GM06990 (cell line): Measurements from ENCODE around the gene ADCK1.

ENCODE experiments used
- DNase-seq: peaks from one replicate; pipeline ENCODE4 v3.0.0-alpha.2; 2011; ENCODE audit not compliant: insufficient read length; ENCODE audit errors: extremely low read depth
- H3K27me3 ChIP-seq: replicated peaks from 2 replicates; pipeline ENCODE4 v1.6.0; 2011; ENCODE audit warnings: low read length; ENCODE audit not compliant: control insufficient read depth, insufficient read depth
- H3K36me3 ChIP-seq: 2 replicates; pipeline ENCODE4 v1.5.1; 2011; ENCODE audit warnings: low read length; ENCODE audit not compliant: control insufficient read depth, insufficient read depth
- H3K4me3 ChIP-seq: replicated peaks from 2 replicates; pipeline ENCODE4 v1.5.1; 2011; ENCODE audit warnings: low read depth, mild to moderate bottlenecking, control low read depth, low read length
- TF ChIP-seq, protein P1 (sequence below): IDR thresholded peaks from 2 replicates; pipeline ENCODE4 v1.5.1; 2011; ENCODE audit warnings: low read length, control low read depth, mild to moderate bottlenecking, inconsistent platforms; ENCODE audit not compliant: insufficient read depth, poor library complexity, severe bottlenecking

ADCK1 gene

DNA sequence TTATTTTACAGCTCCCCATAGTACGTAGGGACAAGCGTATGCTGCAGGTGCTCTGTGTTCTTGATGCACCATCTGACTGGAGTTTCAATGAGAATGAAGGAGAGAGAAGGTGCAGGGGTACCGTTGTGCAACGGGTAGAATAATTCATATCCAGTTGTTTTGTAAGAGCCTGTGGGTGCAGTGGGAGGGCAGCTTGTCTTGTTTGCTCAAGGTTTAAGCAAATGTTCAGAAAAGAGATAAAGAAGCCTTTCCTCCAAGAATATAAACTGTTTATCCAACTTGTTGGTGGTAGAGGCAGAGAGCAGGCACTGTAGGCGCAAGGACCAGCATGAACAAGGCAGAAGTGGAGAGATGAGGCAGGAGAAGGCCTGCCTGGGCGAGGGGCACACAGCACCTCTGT lies 64.2 kb downstream of the ADCK1 start:
- Histone ChIP-seq H3K4me3 (no peak overlapping the region), H3K27me3 (no peaks in the 10 kb centered on the region), H3K36me3 (no peaks in the 10 kb centered on the region; the same call in 1 of the 2 replicates)
- TF ChIP-seq, protein P1, sequence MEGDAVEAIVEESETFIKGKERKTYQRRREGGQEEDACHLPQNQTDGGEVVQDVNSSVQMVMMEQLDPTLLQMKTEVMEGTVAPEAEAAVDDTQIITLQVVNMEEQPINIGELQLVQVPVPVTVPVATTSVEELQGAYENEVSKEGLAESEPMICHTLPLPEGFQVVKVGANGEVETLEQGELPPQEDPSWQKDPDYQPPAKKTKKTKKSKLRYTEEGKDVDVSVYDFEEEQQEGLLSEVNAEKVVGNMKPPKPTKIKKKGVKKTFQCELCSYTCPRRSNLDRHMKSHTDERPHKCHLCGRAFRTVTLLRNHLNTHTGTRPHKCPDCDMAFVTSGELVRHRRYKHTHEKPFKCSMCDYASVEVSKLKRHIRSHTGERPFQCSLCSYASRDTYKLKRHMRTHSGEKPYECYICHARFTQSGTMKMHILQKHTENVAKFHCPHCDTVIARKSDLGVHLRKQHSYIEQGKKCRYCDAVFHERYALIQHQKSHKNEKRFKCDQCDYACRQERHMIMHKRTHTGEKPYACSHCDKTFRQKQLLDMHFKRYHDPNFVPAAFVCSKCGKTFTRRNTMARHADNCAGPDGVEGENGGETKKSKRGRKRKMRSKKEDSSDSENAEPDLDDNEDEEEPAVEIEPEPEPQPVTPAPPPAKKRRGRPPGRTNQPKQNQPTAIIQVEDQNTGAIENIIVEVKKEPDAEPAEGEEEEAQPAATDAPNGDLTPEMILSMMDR = no peak
- DNase-seq = no peak

DNA sequence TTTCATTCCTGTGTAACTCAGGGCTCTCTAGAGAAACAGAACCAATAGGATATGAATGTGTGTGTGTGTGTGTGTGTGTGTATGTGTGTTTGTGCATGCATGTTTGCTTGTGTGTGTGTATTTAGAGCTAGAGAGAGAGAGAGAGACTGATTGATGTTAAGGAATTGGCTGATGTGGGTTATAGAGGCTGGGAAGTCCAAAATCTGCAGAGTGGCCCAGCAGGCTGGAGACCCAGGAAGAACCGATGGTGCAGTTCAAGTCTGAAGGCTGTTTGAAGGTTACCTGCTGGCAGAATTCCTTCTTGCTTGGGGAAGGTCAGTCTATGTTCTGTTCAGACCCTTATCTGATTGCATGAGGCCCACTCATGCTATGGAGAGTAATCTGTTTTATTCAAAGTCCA lies 64.7 kb downstream of the ADCK1 start:
- TF ChIP-seq, protein P1 = no peak
- no peak for DNase-seq
- no peaks in the 10 kb centered on the region; the same call in 1 of the 2 replicates for H3K36me3 ChIP-seq
- no peaks in the 10 kb centered on the region for H3K27me3 ChIP-seq
- H3K4me3 ChIP-seq = no peak overlapping the region

DNA sequence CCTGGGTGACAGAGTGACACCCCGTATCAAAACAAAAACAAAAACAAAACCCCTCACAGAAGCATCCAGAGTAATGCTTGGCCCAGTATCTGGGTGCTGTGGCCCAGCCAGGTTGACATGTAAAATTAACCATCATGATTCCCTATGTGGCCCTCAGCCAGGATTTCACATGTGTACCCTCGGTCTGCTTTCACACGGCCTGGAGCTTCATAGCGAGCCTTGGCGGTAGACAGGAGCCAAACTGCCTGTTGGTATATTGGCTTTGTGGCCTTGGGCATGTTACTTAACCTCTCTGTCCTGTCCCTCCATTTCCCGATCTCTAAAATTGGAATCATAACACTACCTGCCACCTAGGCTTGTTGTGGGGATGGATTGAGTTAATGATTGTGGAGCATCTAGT lies 65.5 kb downstream of the ADCK1 start:
- no peaks in the 10 kb centered on the region; the same call in 1 of the 2 replicates for H3K36me3 ChIP-seq
- no peak overlapping the region for H3K4me3 ChIP-seq
- no peak for DNase-seq
- no peaks in the 10 kb centered on the region for H3K27me3 ChIP-seq
- TF ChIP-seq, protein P1 = no peak

DNA sequence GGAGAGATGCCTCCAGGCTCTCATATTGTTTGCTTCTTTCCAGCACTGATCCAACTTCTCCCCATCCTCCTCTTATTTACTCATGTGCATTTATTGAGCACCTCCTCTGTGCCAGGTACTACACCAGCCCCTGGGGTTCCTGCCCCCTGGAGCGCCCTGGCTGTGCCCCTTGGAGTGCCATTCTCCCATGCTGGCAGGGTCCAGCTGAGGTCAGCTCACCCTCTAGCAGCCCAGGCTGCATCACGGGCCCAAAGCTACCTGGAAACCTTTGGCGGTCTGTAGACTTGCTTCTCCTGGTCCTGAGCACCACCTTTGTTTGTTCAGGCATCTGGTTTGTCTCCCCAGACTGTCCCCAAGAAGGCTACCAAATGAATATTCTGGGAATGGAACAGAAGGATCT lies 67.0 kb downstream of the ADCK1 start:
- no peak for DNase-seq
- TF ChIP-seq, protein P1 = no peak
- H3K36me3 ChIP-seq = no peaks in the 10 kb centered on the region; the same call in 1 of the 2 replicates
- no peak overlapping the region for H3K4me3 ChIP-seq
- no peaks in the 10 kb centered on the region for H3K27me3 ChIP-seq

DNA sequence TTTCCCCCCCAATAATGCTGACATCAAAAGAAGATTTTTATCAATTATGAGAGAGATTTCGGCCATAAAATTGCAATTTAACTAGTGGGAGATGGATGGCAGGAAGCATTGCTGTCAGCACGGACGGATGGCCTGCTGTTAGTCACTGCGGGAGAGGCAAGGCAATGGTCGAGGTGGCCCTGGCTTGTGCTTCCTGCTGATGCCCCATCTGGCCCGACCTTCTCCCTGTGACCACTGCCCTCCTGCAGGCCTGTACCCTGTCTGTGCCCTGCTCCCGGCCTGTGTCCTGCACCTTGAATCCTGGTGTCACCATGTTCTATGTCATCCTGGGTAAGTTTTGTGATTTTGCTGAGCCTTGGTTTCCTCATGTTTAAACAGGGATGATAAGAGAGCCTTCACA lies 67.6 kb downstream of the ADCK1 start:
- Histone ChIP-seq H3K27me3 (no peaks in the 10 kb centered on the region), H3K36me3 (no peaks in the 10 kb centered on the region; the same call in 1 of the 2 replicates), H3K4me3 (no peak overlapping the region)
- TF ChIP-seq, protein P1 = no peak
- no peak for DNase-seq
